Heart right ventricle (tissue), 16 donors: ENCODE data around the gene MAPK8IP2. TPM values are rescaled to one million over a fixed set of nuclear protein-coding genes. Genes with fewer than 3 reads are reported as not detected.
A peak's percentile ranks its signal among the peaks of the same experiment; 100 is the strongest.

Source experiments
- ATAC-seq, 8 donors: fragments of 200-7000 bp; cut with Tn5 transposase; one replicate each; pipeline ENCODE4 v1.9.1; 2020; ENCODE audit warnings: mild to moderate bottlenecking in 8 of 8, moderate library complexity in 8 of 8, moderate number of reproducible peaks in 1 of 8
- DNase-seq, 2 donors: peaks; one replicate each; pipeline ENCODE4 v3.0.0-alpha.2; 2020
- H3K27ac ChIP-seq, 10 donors: fragments of 200-600 bp; sonication (generic) in 2 of 10; one replicate each; pipeline versions ENCODE4 v1.5.0 to v1.8.0; 2020 to 2022; ENCODE audit warnings: mild to moderate bottlenecking in 3 of 10
- H3K27me3 ChIP-seq, 7 donors: fragments of 200-600 bp; one replicate each; pipeline ENCODE4 v1.8.0; 2021 to 2022; ENCODE audit warnings: mild to moderate bottlenecking in 2 of 7
- H3K36me3 ChIP-seq, 9 donors: fragments of 200-600 bp; sonication (generic) in 1 of 9; one replicate each; pipeline versions ENCODE4 v1.5.0 to v1.8.0; 2020 to 2022; ENCODE audit warnings: mild to moderate bottlenecking in 2 of 9
- H3K4me1 ChIP-seq, 9 donors: fragments of 200-600 bp; sonication (generic) in 1 of 9; one replicate each; pipeline versions ENCODE4 v1.5.0 to v1.8.0; 2020 to 2022; ENCODE audit warnings: mild to moderate bottlenecking in 4 of 9
- H3K4me3 ChIP-seq, 10 donors: fragments of 200-600 bp; sonication (generic) in 2 of 10; one replicate each; pipeline versions ENCODE4 v1.5.0 to v1.8.0; 2020 to 2022; ENCODE audit warnings: mild to moderate bottlenecking in 7 of 10, moderate library complexity in 2 of 10
- H3K9me3 ChIP-seq, 11 donors: fragments of 200-600 bp in 10 of 11; sonication (generic) in 2 of 11; one replicate each; pipeline versions ENCODE4 v1.5.0 to v1.8.0; 2013 to 2022; ENCODE audit warnings: mild to moderate bottlenecking in 2 of 11, control low read depth in 1 of 11, moderate library complexity in 1 of 11
- WGBS, 2 donors: extraction: QIAGEN DNeasy Blood & Tissue Kit; methylation state at CpG; one replicate each; pipeline ENCODE4 v1.1.7; 2013; ENCODE audit warnings: inconsistent platforms in 1 of 2; 5-methylcytosine and 5-hydroxymethylcytosine counted together
- intact Hi-C, 10 donors: fragments of 100-400 bp; cut with DNase I; formaldehyde crosslinking; loops; one replicate each; pipeline versions ENCODE4 v1.11.1 to v1.14.2; 2022
- polyA plus RNA-seq, 2 donors: library from polyadenylated mRNA; stranded (reverse); fragments of 200-250 nt; gene quantifications; one replicate each; pipeline ENCODE4 v1.2.3, GENCODE V29; 2013
- total RNA-seq, 10 donors: library from RNA; stranded (reverse); fragmentation: NEBNext Ultra II Directional in 3 of 10; extraction: Animal tissue kit (Norgen Biotek cat#: 25700) in 3 of 10; gene quantifications; one replicate each; pipeline versions ENCODE4 v1.2.1 to v1.2.4, GENCODE V29; 2021 to 2023
- TF ChIP-seq, protein P1 (sequence below), 9 donors: fragments of 200-600 bp; sonication (generic) in 2 of 9; IDR thresholded peaks; one replicate each; pipeline versions ENCODE4 v1.5.0 to v1.8.0; 2021 to 2022; ENCODE audit warnings: antibody characterized with exemption in 9 of 9, mild to moderate bottlenecking in 5 of 9, moderate library complexity in 1 of 9
- donor health status: Arrhythmogenic right ventricular cardiomyopathy.
- donor health status: ischemic (EF 13 %, LVEDD 7.1; RV severe dilation, severe dysfunction).
- donor health status: healthy with polysubstance abuse.
- donor health status: DM: no; HTN: yes; CAD: no.
- donor health status: DM: no; HTN: no; CAD: no.
- donor health status: ischemic (EF 25% LVEDD 6.9; RV normal size, moderate dysfunction).
- donor health status: ischemic (EF 25% LVEDD 5.7; RV mildly dilated, moderate dysfunction).
- donor health status: healthy.
- donor health status: DM: yes; HTN: yes; CAD: no.
- donor health status: Ischemic cardiomyopathy.
- donor health status: ischemic (EF 35%, LVEDD 5.7; RV mildly dilated, moderate dysfunction).
- donor health status: nonischemic (EF 11% LVEDD 7.7; RV severe dilation, severe dysfunction).
- donor health status: DM: yes; HTN: yes; CAD: no.
- donor health status: PGD.
- donor health status: ischemic (EF 29% LVEDD 5.4; RV normal size, mild dysfunction).
- donor health status: nonischemic (EF 23%, LVEDD 6.1; RV moderate dilation, normal function).

Gene MAPK8IP2
- total and polyA plus RNA-seq, 12 donors: 0.08 to 0.52 (median 0.27) TPM

DNA sequence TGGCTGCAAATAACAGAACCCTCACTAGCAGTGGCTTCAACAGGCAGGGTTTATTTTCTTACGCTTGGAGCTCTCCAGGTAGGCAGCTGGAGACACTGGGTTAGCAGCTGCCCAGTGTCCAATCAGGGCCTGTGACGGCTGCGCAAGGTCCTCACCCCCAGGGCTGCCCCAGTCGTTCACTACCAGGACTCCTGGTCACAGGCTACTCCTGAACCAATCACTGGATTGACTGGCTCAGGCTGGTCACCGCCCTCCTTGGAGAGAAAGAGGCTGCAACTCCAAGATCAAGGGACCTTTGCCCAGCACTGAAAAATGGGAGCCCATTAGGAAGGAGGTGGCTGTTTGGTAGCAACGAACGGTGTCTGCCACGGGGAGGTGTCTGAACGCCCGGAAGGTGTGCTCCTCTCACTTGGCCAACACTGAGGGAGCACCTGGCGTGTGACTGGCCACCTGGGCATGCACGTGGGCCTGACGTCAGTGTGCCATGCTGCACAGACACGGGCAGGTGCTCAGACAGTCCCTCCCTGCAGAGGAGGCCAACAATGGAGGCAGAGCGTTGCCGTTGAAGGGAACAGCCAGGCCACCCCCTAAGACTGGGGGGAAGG lies 22.2 kb downstream of the MAPK8IP2 start:
- intact Hi-C loops: loop anchor here in 4 of 10 donors (5.0 kb wide), 4 partner anchors 46 to 381 kb away; partner anchors contain the start of genes CPT1B (in 3 of the 4), SCO2 (in 2 of the 4) and TYMP (in 2 of the 4)
- no peak for DNase-seq
- TF ChIP-seq, protein P1, sequence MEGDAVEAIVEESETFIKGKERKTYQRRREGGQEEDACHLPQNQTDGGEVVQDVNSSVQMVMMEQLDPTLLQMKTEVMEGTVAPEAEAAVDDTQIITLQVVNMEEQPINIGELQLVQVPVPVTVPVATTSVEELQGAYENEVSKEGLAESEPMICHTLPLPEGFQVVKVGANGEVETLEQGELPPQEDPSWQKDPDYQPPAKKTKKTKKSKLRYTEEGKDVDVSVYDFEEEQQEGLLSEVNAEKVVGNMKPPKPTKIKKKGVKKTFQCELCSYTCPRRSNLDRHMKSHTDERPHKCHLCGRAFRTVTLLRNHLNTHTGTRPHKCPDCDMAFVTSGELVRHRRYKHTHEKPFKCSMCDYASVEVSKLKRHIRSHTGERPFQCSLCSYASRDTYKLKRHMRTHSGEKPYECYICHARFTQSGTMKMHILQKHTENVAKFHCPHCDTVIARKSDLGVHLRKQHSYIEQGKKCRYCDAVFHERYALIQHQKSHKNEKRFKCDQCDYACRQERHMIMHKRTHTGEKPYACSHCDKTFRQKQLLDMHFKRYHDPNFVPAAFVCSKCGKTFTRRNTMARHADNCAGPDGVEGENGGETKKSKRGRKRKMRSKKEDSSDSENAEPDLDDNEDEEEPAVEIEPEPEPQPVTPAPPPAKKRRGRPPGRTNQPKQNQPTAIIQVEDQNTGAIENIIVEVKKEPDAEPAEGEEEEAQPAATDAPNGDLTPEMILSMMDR (IDR thresholded peaks at IDR 0.05): no peak
- 69 to 71% methylated on average over 16 of the region's 16 CpGs for WGBS, 2 donors
- H3K9me3 ChIP-seq: no peaks in the 10 kb centered on the region
- H3K27me3 ChIP-seq: peaks cover 0 to 5% (median 0%) of the 10 kb centered on the region in 7 donors
- ATAC-seq: no peak
- peaks cover 9 to 53% (median 43%) of the 10 kb centered on the region in 9 donors for H3K4me1 ChIP-seq
- peak overlapping the region in 5 of 10 donors; percentile 12 to 84 (median 61) for H3K27ac ChIP-seq
- peaks cover 0 to 18% (median 0%) of the 10 kb centered on the region in 9 donors for H3K36me3 ChIP-seq
- H3K4me3 ChIP-seq: no peak overlapping the region

DNA sequence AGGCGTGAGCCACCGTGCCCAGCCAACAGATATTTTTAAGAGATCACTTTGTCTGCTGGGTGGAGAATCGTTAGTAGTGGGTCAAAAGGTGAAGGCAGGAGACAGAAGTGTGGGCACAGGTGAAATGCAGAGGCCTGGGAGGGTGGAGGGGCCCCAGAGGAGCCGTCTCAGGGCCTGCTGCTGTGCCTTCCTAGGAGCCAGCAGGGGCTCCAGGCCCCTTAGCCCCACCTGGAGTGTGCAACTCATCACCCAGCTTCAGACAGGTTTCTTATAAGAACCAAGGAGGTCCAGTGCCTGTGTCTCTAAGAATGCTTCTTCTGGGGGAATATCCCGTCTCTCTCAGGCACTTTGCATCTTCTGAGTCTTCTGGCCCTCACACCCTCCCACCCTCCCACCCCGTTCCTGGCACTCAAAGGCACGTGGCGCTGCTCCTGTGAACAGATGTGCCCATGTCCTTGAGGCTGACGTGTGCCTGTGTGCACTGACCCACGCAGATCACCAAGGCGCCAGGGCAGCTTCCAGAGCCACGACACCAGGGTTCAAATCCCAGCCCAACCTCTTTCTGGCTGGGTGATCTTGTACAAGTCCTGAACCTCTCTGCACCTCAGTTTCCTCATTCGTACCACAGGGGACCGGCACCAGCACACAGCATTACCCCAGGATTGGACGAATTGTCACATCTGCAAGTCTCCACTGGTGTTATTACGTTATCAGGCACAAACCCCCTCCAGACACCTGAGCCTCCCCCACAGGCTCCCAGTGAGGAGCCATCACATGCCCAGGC lies 23.9 kb downstream of the MAPK8IP2 start:
- Histone ChIP-seq H3K36me3 (peaks cover 0 to 18% (median 0%) of the 10 kb centered on the region in 9 donors), H3K27ac (no peak overlapping the region), H3K4me1 (peaks cover 9 to 60% (median 52%) of the 10 kb centered on the region in 9 donors), H3K9me3 (no peaks in the 10 kb centered on the region), H3K4me3 (no peak overlapping the region), H3K27me3 (peaks cover 0 to 3% (median 0%) of the 10 kb centered on the region in 7 donors)
- intact Hi-C loops: loop anchor here in 6 of 10 donors (5.0 kb wide), 9 partner anchors 47 to 382 kb away; partner anchors contain the start of genes CPT1B (in 3 of the 6), SCO2 (in 2 of the 6), SHANK3 (in 2 of the 6) and TYMP (in 2 of the 6)
- TF ChIP-seq, protein P1 (IDR thresholded peaks at IDR 0.05): no peak
- 79 to 86% methylated on average over 16 of the region's 16 CpGs for WGBS, 2 donors
- ATAC-seq (no peak), DNase-seq (no peak)

DNA sequence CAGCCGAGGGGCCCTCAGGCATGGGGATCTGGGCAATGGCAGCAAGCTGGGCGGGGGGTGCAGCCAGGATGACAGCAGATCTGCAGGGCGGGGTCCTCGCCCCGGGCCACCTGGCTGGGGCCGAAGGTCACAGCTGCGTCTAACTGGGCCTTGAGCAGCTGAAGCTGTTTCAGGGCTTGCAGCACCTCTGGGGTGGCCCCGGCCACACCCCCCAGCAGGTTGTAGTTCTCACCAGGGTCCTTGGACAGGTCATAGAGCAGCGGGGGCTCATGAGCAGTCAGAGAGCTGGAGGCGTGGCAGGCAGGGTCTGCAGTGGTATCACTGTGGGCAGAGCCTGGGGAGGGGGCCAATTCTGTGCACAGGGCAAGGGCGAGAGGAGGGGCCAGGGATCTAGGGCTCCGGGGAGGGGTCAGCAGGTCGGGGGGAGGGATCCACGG lies 24.6 kb downstream of the MAPK8IP2 start:
- no peak overlapping the region for H3K4me3 ChIP-seq
- WGBS, 2 donors: 88% methylated on average over 14 of the region's 14 CpGs
- intact Hi-C loops: loop anchor here in 6 of 10 donors (5.0 kb wide), 5 partner anchors 47 to 87 kb away; partner anchors contain the start of gene SHANK3 (in 2 of the 6)

More for the DNA sequence above, 24.6 kb downstream of the MAPK8IP2 start:
- no peaks in the 10 kb centered on the region for H3K9me3 ChIP-seq
- peaks cover 0 to 18% (median 0%) of the 10 kb centered on the region in 9 donors for H3K36me3 ChIP-seq
- H3K4me1 ChIP-seq: peaks cover 7 to 59% (median 47%) of the 10 kb centered on the region in 9 donors
- peaks cover 0 to 3% (median 0%) of the 10 kb centered on the region in 7 donors for H3K27me3 ChIP-seq
- TF ChIP-seq, protein P1 (IDR thresholded peaks at IDR 0.05): no peak
- H3K27ac ChIP-seq: no peak overlapping the region
- DNase-seq (no peak), ATAC-seq (no peak)
